WERI-Rb-1 (cell line): ENCODE measurements around the gene SCO1.
A peak's percentile ranks its signal among the peaks of the same experiment; 100 is the strongest.

ENCODE experiments used
- DNase-seq: peaks from one replicate; pipeline ENCODE4 v3.0.0-alpha.2; 2020
- H3K27ac ChIP-seq: fragments of 250-450 bp; sonication (Bioruptor Pico); 2 replicates; pipeline ENCODE4 v1.5.1; 2020; ENCODE audit warnings: mild to moderate bottlenecking, moderate library complexity
- H3K27me3 ChIP-seq: fragments of 250-450 bp; sonication (Bioruptor Pico); 2 replicates; pipeline ENCODE4 v1.5.1; 2021; ENCODE audit warnings: mild to moderate bottlenecking, low read depth, moderate library complexity; ENCODE audit not compliant: insufficient read depth, severe bottlenecking
- H3K36me3 ChIP-seq: fragments of 250-450 bp; sonication (Bioruptor Pico); 2 replicates; pipeline ENCODE4 v1.5.1; 2020; ENCODE audit warnings: mild to moderate bottlenecking, moderate library complexity
- H3K4me3 ChIP-seq: 2 replicates; pipeline ENCODE4 v1.5.1; 2011; ENCODE audit warnings: low read depth, mild to moderate bottlenecking, control low read depth, low read length
- H3K9me3 ChIP-seq: fragments of 250-450 bp; sonication (Bioruptor Pico); 2 replicates; pipeline ENCODE4 v1.5.1; 2021; ENCODE audit warnings: mild to moderate bottlenecking, moderate library complexity; ENCODE audit not compliant: severe bottlenecking
- CTCF ChIP-seq: IDR thresholded peaks from 2 replicates; pipeline ENCODE4 v1.5.1; 2011; ENCODE audit warnings: low read depth, mild to moderate bottlenecking, control low read depth, inconsistent platforms, low read length

Gene SCO1

GRCh38 chr17:10628756-10629155 is 68.6 kb downstream of the SCO1 start:
- DNase-seq: no peak
- no peaks in the 10 kb centered on the region for H3K36me3 ChIP-seq
- H3K27ac ChIP-seq: no peak overlapping the region
- H3K9me3 ChIP-seq: no peaks in the 10 kb centered on the region
- peak; percentile 65 for TF ChIP-seq CTCF
- H3K4me3 ChIP-seq: no peak overlapping the region
- no peaks in the 10 kb centered on the region for H3K27me3 ChIP-seq

- H3K4me3 ChIP-seq: no peak overlapping the region
- no peak for TF ChIP-seq CTCF
- no peaks in the 10 kb centered on the region for H3K9me3 ChIP-seq
- no peaks in the 10 kb centered on the region for H3K27me3 ChIP-seq
- no peak overlapping the region for H3K27ac ChIP-seq
- no peak for DNase-seq
- H3K36me3 ChIP-seq: no peaks in the 10 kb centered on the region
These were observed 70.9 kb downstream of the SCO1 start for GRCh38 chr17:10626390-10626789.

DNA sequence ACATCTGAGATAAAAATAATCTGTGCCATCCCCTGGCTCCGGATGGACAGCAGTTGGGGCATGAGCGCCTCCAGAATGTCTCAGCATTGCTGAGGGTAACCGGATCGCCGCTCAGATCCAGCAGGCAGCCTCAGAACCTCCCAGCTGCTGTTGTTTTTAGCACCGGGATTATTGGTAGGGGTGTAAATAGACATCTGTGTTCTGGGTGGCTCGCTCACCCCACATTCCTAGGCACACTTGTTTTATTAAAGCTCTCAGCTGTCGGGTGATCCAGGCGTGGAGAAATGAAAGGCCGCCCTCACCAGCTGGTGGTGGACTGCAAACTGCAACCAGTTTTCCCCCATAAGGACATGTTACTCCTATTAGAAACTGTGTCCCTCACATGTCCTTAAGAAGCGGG is 72.4 kb downstream of the SCO1 start:
- Histone ChIP-seq H3K27me3 (no peaks in the 10 kb centered on the region), H3K36me3 (no peaks in the 10 kb centered on the region), H3K4me3 (no peak overlapping the region), H3K27ac (no peak overlapping the region), H3K9me3 (no peaks in the 10 kb centered on the region)
- TF ChIP-seq CTCF: no peak
- peak; percentile 46 for DNase-seq

DNA sequence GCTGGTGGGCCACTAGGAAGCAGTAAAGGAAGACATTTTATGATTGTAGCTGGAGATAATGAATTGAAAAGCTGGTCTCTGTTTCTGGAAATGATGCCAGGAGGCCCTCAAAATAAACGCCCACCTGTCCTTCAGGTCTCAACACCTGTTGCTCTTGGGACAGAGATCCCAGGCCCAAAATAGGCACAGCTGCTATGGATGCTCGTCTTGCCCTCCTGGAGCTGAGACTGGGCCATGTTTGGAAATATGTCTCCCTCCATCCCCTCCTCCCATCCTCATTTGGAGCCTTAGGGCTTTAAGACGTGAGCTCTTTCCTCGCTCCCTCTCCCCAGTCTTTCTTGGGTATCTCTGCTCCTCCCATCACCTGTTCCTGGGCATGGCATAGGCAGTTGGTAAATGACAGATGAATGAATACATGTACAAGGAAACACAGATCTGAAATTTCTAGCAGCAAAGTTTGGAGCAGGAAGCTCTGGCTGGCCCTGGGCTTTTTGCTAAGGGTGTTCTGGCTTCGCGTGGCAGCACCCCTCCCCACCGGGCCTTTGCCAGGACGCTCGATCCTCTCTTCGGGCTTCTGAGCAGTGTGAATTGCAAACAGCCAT is 73.5 kb downstream of the SCO1 start:
- H3K27me3 ChIP-seq: no peaks in the 10 kb centered on the region
- H3K36me3 ChIP-seq: no peaks in the 10 kb centered on the region
- no peak overlapping the region for H3K27ac ChIP-seq
- no peak for TF ChIP-seq CTCF
- no peak overlapping the region for H3K4me3 ChIP-seq
- no peak for DNase-seq
- no peaks in the 10 kb centered on the region for H3K9me3 ChIP-seq

GRCh38 chr17:10622617-10623485 is 74.5 kb downstream of the SCO1 start:
- no peaks in the 10 kb centered on the region for H3K27me3 ChIP-seq
- TF ChIP-seq CTCF: no peak
- no peak overlapping the region for H3K27ac ChIP-seq
- DNase-seq: no peak
- H3K36me3 ChIP-seq: no peaks in the 10 kb centered on the region
- no peaks in the 10 kb centered on the region for H3K9me3 ChIP-seq
- no peak overlapping the region for H3K4me3 ChIP-seq
